HepG2 (cell line): ENCODE data around the gene TMEM198. TPM values are rescaled to one million over a fixed set of nuclear protein-coding genes. Genes with fewer than 3 reads are reported as not detected.

Experiments
- IRF2 ChIP-seq: IDR thresholded peaks from 2 replicates; pipeline ENCODE4 v1.6.1; 2018; ENCODE audit warnings: missing genetic modification reagents, missing compliant biosample characterization
- MZF1 ChIP-seq: sonication (generic); formaldehyde crosslinking; IDR thresholded peaks from 2 replicates; pipeline ENCODE4 v1.8.1; 2023; ENCODE audit warnings: mild to moderate bottlenecking, missing genetic modification reagents, borderline replicate concordance
- POLR2AphosphoS5 ChIP-seq: IDR thresholded peaks from 2 replicates; pipeline ENCODE4 v1.6.1; 2012; ENCODE audit warnings: low read depth, low read length
- SP5 ChIP-seq: IDR thresholded peaks from 2 replicates; pipeline ENCODE4 v1.6.1; 2016; ENCODE audit warnings: low read depth, borderline replicate concordance
- TRIM24 ChIP-seq: sonication (generic); formaldehyde crosslinking; IDR thresholded peaks from 2 replicates; pipeline ENCODE4 v1.8.0; 2022; ENCODE audit warnings: mild to moderate bottlenecking, missing genetic modification reagents
- ZFP62 ChIP-seq: sonication (generic); formaldehyde crosslinking; IDR thresholded peaks from 2 replicates; pipeline ENCODE4 v1.4.0; 2020; ENCODE audit warnings: missing genetic modification reagents
- ZIK1 ChIP-seq: sonication (generic); formaldehyde crosslinking; IDR thresholded peaks from 2 replicates; pipeline ENCODE4 v1.5.0; 2020; ENCODE audit warnings: mild to moderate bottlenecking, low read depth, missing genetic modification reagents, borderline replicate concordance
- ZNF260 ChIP-seq: sonication (generic); formaldehyde crosslinking; IDR thresholded peaks from 2 replicates; pipeline ENCODE4 v1.4.0; 2020; ENCODE audit warnings: missing genetic modification reagents, low read depth, mild to moderate bottlenecking, borderline replicate concordance
- ZNF598 ChIP-seq: sonication (generic); formaldehyde crosslinking; IDR thresholded peaks from 2 replicates; pipeline ENCODE4 v1.5.1; 2020; ENCODE audit warnings: mild to moderate bottlenecking, missing genetic modification reagents, borderline replicate concordance
- ZNF841 ChIP-seq: sonication (generic); formaldehyde crosslinking; IDR thresholded peaks from 2 replicates; pipeline ENCODE4 v1.8.1; 2023; ENCODE audit warnings: missing genetic modification reagents, borderline replicate concordance
- polyA plus RNA-seq, 8 experiments: library from polyadenylated mRNA; depleted of rRNA in 3 of 8; stranded (reverse) in 7 of 8; unstranded in 1 of 8; fragments of >200 nt; fragmentation: Illumina TruSeq in 4 of 8; extraction: Trizol in 4 of 8; gene quantifications; 2 replicates each; pipeline versions ENCODE4 v1.2.1 to v1.2.3, GENCODE V29; 2011 to 2016; ENCODE audit warnings: low read depth in 4 of 8, missing spikeins in 1 of 8, mixed read lengths in 1 of 8; ENCODE audit not compliant: insufficient read depth in 1 of 8
- total RNA-seq, 5 experiments: library from RNA; depleted of rRNA; stranded (reverse); fragments of >200 nt; fragmentation: Illumina TruSeq; extraction: Trizol; gene quantifications; 2 replicates each; pipeline ENCODE4 v1.2.3, GENCODE V29; 2016; ENCODE audit warnings: low read depth in 1 of 5
- TF ChIP-seq, protein P1 (sequence below): sonication (generic); formaldehyde crosslinking; IDR thresholded peaks from 2 replicates; pipeline ENCODE4 v1.9.0; 2021; ENCODE audit warnings: missing genetic modification reagents, borderline replicate concordance
- TF ChIP-seq, protein P2 (sequence below): sonication (generic); formaldehyde crosslinking; IDR thresholded peaks from 2 replicates; pipeline ENCODE4 v1.5.0; 2020; ENCODE audit warnings: mild to moderate bottlenecking, missing genetic modification reagents
- TF ChIP-seq, protein P3 (sequence below): sonication (generic); formaldehyde crosslinking; conservative IDR thresholded peaks from 2 replicates; pipeline ENCODE4 v1.8.1; 2023; ENCODE audit warnings: missing genetic modification reagents
- TF ChIP-seq, protein P4 (sequence below): sonication (generic); formaldehyde crosslinking; IDR thresholded peaks from 2 replicates; pipeline ENCODE4 v1.5.0; 2020; ENCODE audit warnings: missing genetic modification reagents
- TF ChIP-seq, protein P5 (sequence below): sonication (generic); formaldehyde crosslinking; IDR thresholded peaks from 2 replicates; pipeline ENCODE4 v1.4.0; 2020; ENCODE audit warnings: mild to moderate bottlenecking, low read depth, missing genetic modification reagents
- TF ChIP-seq, protein P6 (sequence below): sonication (generic); formaldehyde crosslinking; IDR thresholded peaks from 2 replicates; pipeline ENCODE4 v1.5.0; 2020; ENCODE audit warnings: mild to moderate bottlenecking, missing genetic modification reagents, borderline replicate concordance
- TF ChIP-seq, protein P7 (sequence below): sonication (generic); formaldehyde crosslinking; IDR thresholded peaks from 2 replicates; pipeline ENCODE4 v1.5.0; 2020; ENCODE audit warnings: missing genetic modification reagents

The TMEM198 gene
- total and polyA plus RNA-seq, 2 of the 13 experiments (the other 11 are each of a cell fraction or from before 2014, with no cell fraction given) = 17.3 to 23.5 TPM

DNA sequence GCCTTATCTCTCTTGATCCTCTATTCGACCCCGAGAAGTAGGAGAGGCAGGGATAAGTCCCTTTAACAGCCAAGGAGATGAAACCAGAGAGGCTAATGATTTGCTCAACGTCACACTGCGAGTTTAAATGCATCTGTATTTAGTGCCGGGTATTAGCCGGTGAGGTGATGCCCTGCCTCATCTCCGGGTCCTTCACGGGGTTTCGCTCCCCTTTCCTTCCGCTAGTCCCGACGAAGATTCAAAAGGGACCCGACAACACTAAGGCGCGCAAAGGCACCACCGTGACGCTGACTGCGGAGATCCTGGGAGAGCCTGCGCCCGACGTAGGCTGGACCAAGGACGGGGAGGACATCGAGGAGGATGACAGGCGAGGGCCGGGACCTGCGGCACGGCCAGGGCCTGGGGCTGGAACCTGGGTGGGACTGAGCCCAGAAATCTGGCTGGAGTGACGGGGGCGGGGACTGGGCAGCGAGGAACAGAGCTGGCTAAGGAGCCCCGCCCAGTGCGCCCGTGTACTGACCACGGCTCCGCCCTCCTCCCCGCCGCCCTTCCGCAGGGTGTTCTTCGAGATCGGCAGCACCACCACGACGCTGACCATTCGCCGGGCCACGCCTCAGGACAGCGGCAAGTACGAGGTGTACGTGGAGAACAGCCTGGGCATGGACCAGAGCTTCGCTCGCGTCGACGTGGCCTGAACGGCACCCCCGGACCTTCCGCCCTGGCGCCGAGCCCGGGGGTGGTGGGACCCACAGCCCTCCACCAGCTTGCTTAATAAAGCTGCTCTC lies 46.1 kb upstream of the TMEM198 start (continued):
- TF ChIP-seq, protein P1, sequence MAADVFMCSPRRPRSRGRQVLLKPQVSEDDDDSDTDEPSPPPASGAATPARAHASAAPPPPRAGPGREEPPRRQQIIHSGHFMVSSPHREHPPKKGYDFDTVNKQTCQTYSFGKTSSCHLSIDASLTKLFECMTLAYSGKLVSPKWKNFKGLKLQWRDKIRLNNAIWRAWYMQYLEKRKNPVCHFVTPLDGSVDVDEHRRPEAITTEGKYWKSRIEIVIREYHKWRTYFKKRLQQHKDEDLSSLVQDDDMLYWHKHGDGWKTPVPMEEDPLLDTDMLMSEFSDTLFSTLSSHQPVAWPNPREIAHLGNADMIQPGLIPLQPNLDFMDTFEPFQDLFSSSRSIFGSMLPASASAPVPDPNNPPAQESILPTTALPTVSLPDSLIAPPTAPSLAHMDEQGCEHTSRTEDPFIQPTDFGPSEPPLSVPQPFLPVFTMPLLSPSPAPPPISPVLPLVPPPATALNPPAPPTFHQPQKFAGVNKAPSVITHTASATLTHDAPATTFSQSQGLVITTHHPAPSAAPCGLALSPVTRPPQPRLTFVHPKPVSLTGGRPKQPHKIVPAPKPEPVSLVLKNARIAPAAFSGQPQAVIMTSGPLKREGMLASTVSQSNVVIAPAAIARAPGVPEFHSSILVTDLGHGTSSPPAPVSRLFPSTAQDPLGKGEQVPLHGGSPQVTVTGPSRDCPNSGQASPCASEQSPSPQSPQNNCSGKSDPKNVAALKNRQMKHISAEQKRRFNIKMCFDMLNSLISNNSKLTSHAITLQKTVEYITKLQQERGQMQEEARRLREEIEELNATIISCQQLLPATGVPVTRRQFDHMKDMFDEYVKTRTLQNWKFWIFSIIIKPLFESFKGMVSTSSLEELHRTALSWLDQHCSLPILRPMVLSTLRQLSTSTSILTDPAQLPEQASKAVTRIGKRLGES (CRISPR knock-in tag) = no peak
- TF ChIP-seq, protein P2, sequence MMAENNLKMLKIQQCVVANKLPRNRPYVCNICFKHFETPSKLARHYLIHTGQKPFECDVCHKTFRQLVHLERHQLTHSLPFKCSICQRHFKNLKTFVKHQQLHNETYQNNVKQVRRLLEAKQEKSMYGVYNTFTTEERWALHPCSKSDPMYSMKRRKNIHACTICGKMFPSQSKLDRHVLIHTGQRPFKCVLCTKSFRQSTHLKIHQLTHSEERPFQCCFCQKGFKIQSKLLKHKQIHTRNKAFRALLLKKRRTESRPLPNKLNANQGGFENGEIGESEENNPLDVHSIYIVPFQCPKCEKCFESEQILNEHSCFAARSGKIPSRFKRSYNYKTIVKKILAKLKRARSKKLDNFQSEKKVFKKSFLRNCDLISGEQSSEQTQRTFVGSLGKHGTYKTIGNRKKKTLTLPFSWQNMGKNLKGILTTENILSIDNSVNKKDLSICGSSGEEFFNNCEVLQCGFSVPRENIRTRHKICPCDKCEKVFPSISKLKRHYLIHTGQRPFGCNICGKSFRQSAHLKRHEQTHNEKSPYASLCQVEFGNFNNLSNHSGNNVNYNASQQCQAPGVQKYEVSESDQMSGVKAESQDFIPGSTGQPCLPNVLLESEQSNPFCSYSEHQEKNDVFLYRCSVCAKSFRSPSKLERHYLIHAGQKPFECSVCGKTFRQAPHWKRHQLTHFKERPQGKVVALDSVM (CRISPR knock-in tag) = no peak
- TF ChIP-seq SP5 (CRISPR knock-in tag) = peak; percentile 84
- TF ChIP-seq, protein P3, sequence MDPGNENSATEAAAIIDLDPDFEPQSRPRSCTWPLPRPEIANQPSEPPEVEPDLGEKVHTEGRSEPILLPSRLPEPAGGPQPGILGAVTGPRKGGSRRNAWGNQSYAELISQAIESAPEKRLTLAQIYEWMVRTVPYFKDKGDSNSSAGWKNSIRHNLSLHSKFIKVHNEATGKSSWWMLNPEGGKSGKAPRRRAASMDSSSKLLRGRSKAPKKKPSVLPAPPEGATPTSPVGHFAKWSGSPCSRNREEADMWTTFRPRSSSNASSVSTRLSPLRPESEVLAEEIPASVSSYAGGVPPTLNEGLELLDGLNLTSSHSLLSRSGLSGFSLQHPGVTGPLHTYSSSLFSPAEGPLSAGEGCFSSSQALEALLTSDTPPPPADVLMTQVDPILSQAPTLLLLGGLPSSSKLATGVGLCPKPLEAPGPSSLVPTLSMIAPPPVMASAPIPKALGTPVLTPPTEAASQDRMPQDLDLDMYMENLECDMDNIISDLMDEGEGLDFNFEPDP (CRISPR knock-in tag) = 0 out of 2 replicates have a peak, but pooled peaks have one; percentile 0
- TF ChIP-seq ZNF260 (CRISPR knock-in tag) = no peak
- TF ChIP-seq, protein P4, sequence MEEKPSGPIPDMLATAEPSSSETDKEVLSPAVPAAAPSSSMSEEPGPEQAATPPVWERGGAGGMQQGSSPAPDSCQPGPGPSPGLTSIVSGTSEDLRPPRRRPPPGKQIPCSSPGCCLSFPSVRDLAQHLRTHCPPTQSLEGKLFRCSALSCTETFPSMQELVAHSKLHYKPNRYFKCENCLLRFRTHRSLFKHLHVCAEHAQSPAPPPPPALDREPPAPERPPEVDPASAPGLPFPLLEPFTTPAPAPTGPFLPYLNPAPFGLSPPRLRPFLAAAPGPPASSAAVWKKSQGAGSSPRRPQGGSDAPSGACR (CRISPR knock-in tag) = no peak
- TF ChIP-seq, protein P5, sequence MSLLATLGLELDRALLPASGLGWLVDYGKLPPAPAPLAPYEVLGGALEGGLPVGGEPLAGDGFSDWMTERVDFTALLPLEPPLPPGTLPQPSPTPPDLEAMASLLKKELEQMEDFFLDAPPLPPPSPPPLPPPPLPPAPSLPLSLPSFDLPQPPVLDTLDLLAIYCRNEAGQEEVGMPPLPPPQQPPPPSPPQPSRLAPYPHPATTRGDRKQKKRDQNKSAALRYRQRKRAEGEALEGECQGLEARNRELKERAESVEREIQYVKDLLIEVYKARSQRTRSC (CRISPR knock-in tag) = no peak
- no peak for TF ChIP-seq MZF1 (CRISPR knock-in tag)
- TF ChIP-seq IRF2 = no peak
- no peak for TF ChIP-seq ZFP62
- TF ChIP-seq TRIM24 = no peak
- TF ChIP-seq, protein P6, sequence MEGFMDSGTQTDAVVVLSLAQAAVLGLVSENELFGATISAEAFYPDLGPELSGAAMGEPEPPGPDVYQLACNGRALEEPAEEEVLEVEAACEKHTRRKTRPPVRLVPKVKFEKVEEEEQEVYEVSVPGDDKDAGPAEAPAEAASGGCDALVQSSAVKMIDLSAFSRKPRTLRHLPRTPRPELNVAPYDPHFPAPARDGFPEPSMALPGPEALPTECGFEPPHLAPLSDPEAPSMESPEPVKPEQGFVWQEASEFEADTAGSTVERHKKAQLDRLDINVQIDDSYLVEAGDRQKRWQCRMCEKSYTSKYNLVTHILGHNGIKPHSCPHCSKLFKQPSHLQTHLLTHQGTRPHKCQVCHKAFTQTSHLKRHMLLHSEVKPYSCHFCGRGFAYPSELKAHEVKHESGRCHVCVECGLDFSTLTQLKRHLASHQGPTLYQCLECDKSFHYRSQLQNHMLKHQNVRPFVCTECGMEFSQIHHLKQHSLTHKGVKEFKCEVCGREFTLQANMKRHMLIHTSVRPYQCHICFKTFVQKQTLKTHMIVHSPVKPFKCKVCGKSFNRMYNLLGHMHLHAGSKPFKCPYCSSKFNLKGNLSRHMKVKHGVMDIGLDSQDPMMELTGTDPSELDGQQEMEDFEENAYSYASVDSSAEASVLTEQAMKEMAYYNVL (CRISPR knock-in tag) = no peak
- TF ChIP-seq ZNF598 (CRISPR knock-in tag) = 0 out of 2 replicates have a peak, but pooled peaks have one; percentile 23
- TF ChIP-seq ZNF841 (CRISPR knock-in tag) = no peak
- TF ChIP-seq, protein P7, sequence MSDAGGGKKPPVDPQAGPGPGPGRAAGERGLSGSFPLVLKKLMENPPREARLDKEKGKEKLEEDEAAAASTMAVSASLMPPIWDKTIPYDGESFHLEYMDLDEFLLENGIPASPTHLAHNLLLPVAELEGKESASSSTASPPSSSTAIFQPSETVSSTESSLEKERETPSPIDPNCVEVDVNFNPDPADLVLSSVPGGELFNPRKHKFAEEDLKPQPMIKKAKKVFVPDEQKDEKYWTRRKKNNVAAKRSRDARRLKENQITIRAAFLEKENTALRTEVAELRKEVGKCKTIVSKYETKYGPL (CRISPR knock-in tag) = no peak
- peak; percentile 75; the same call in 1 of the 2 replicates for TF ChIP-seq POLR2AphosphoS5
- TF ChIP-seq ZIK1 (CRISPR knock-in tag) = no peak
